22Rv1 (cell line): ENCODE data around the gene POU5F1.

Experiments used
- H3K27ac ChIP-seq: fragments of 450-650 bp; 2 replicates; pipeline ENCODE4 v1.5.1; 2017
- CTCF ChIP-seq: fragments of 450-650 bp; IDR thresholded peaks from 2 replicates; pipeline ENCODE4 v1.5.1; 2017; ENCODE audit warnings: mild to moderate bottlenecking
- ZFX ChIP-seq: fragments of 450-650 bp; IDR thresholded peaks from 2 replicates; pipeline ENCODE4 v1.6.1; 2017; ENCODE audit warnings: antibody characterized with exemption, borderline replicate concordance

Gene POU5F1

GRCh38 chr6:31132806-31133205 is 37.7 kb downstream of the POU5F1 start:
- no peak overlapping the region for H3K27ac ChIP-seq
- TF ChIP-seq CTCF, result no peak
- TF ChIP-seq ZFX, result no peak

GRCh38 chr6:31131595-31131994 is 38.9 kb downstream of the POU5F1 start:
- TF ChIP-seq ZFX (no peak), CTCF (no peak)
- no peak overlapping the region for H3K27ac ChIP-seq

GRCh38 chr6:31130751-31131150 is 39.7 kb downstream of the POU5F1 start:
- H3K27ac ChIP-seq, result no peak overlapping the region
- no peak for TF ChIP-seq CTCF
- TF ChIP-seq ZFX, result no peak

- TF ChIP-seq CTCF (no peak), ZFX (no peak)
Measured at GRCh38 chr6:31129130-31129529, 41.4 kb downstream of the POU5F1 start.

GRCh38 chr6:31128093-31128676 is 42.3 kb downstream of the POU5F1 start:
- no peak overlapping the region for H3K27ac ChIP-seq
- peak; percentile 94 for TF ChIP-seq CTCF
- no peak for TF ChIP-seq ZFX

More at GRCh38 chr6:31129130-31129529, 41.4 kb downstream of the POU5F1 start:
- H3K27ac ChIP-seq, result no peak overlapping the region

- TF ChIP-seq CTCF, result no peak
- no peak for TF ChIP-seq ZFX
- no peak overlapping the region for H3K27ac ChIP-seq
Measured at GRCh38 chr6:31126396-31127175, 43.9 kb downstream of the POU5F1 start.
